ENCODE data around the gene HP.
"Not testable (repeated sequence)": the region's sequence is repeated elsewhere in the genome, so short reads cannot be mapped to it uniquely, and the experiment has no call there.

The HP gene

GRCh38 chr16:72054254-72054847 is at the start of gene HP:
Gene HP, plus strand, starts transcription at chr16:72054505. Its CDS starts 148 bp downstream, at chr16:72054653.
- DNase-seq, result peak; percentile 58

DNA sequence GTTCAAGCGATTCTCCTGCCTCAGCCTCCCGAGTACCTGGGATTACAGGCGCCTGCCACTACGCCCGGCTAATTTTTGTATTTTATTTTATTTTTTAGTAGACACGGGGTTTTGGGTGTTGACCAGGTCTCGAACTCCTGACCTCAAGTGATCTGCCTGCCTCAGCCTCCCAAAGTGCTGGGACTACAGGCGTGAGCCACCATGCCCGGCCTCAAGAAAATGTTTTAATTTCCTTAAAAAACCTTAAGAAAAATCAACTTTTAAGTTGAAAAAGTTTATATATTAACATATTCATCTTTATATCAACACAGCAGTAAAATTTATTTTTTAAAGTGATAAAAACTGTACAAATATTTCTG is 46.3 kb upstream of the HP start:
- not testable (repeated sequence) for DNase-seq

DNA sequence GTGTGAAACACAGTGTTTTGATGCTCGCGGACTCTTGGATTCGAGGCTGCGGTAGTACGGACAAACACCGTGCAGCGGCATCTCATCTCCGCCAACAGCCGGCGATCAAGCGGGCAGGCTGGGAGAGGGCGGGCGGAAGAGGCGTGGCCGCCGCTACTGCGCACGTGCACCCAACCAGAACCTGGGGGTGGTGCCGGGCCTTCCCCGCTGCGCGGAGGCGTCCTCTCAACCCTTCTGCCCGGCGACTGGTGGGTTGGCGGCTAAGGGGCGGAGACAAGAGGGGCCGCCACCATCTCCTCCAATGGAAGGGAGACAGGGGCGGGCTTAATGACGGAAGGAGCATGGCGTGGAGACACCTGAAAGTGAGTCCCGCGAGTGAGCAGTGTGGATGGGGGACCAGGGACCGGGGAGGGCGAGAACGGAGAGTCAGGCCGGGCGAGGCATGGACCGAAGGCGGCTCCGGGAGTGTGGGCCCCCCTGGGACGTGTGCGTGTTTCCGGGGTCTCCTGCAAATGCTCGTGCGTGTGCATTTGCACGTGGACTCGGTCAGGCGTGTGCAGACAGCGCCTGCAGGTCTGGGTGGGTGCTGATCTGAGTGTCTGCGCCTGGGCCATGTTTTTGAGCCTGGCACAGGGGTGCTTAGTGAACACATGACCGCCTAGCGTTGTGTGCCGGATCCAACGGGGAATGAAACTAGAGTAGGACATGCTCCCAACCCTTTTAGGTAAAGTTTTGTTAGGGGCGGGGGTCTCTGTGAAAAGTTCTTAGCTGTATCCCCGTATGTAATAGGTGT is 45.7 kb upstream of the HP start, which contains the start of gene DHODH:
DHODH (plus strand) TSS at position 321 of the 793 bp plus-strand sequence; CDS start at position 342, 21 bp downstream.
- peak; percentile 98 for DNase-seq

DNA sequence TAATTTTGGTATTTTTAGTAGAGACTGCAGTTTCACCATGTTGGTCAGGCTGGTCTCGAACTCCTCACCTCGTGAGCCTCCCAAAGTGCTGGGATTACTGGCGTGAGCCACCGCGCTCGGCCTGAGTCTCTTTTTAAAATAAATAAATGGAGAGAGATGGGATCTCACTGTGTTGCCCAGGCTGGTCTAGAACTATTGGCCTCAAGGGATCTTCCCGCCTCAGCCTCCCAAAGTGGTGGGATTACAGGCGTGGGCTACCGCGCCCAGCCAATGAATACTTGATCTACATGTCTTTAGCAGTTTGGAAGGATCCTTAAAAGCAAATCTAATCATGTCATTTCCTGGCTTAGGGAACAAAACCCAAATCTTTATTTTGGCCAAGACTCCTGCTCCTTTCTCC is 44.5 kb upstream of the HP start:
- DNase-seq, result no peak

- DNase-seq, result no peak
Measured at GRCh38 chr16:72012607-72013006, 41.7 kb upstream of the HP start.

DNA sequence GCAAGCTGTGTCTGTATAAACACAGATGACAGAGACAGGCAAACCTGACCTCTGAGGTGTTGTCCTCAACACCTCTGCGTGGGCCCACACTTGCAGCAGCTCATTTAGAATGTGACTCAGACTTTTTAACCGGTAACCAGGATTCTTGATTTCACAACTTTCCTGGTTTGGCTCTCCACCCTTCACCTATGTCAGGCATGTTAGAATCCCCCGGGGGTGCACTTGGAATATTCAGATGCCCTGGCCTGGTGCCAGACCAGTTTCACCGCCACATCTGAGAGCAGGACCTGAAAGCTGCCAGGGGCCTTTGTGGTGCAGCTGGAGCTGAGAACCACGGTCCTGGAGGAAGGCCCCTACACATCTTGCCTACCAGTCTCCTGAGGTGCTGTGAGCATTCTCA is 40.9 kb upstream of the HP start:
- DNase-seq, result no peak

DNA sequence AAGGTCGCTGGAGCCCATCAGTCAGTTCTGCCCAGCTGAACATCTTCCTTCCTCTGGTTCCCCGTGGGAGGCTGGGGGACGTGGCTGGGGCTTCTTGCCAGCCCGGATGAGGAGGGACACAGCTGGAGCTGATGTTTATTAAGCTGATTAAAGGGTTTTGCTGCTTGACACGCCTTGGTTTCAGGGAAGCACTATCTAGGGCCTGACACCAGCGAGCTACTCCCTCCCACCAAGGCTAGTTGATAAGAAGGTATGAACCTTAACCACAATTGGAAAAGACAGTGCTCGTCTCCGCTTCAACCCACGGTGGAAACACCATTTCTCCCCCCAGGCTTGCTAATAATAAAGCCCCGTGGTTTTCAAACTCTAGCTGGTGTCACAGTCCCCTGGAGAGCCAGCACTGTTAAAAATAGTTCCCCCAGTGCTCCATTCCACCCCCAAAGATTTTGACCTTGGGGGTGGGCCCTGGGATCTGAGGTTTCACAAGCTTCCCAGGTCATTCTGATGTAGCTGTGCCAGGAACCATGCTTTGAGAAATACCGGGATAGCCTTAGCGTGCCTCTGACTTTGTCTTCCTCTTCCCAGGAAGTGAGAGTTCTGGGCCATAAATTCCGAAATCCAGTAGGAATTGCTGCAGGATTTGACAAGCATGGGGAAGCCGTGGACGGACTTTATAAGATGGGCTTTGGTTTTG is 40.3 kb upstream of the HP start:
- no peak for DNase-seq

DNA sequence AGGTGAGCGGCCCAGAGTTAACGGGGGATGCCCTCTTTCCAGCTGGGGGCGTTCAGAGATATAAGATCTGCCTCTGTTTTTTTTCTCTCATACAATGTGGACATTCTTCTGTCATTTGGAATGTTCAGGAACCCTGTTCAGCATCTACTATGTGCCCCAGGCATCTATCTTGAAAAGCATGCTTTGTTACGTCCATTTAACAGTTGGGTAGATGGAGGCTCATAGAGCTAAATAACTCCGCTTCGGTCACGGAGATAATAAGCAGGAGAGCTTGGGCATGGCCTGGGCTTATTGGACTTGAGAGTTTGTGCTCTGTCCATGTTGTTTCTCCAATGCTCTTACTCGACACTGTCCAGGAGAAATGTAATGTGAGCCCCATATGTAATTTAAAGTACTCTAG is 39.6 kb upstream of the HP start:
- DNase-seq, result no peak

DNA sequence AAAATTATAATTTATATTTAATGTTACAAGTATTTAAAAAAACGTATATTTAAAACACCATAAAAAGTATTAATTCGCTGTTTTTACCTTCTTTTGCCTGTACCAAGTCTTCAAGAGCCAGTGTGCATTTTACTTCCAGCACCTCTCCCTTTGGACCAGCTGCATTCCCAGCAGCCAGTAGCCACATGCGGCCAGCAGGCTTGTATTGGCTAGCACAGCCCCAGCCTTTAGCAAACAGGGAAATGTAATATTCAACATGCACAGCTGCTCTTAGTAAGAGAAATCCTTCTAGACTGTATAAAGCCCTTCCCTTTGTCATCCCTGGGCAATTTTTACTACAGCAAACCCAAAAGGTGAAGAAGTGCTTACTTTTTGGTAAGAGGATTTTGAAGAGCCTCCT is 39.2 kb upstream of the HP start:
- DNase-seq, result no peak

GRCh38 chr16:72018470-72018869 is 35.8 kb upstream of the HP start:
- DNase-seq, result no peak

GRCh38 chr16:72021043-72021442 is 33.3 kb upstream of the HP start:
- DNase-seq, result no peak

- DNase-seq, result no peak
Measured at GRCh38 chr16:72022127-72022526, 32.2 kb upstream of the HP start.

GRCh38 chr16:72023962-72024361 is 30.3 kb upstream of the HP start:
- no peak for DNase-seq

DNA sequence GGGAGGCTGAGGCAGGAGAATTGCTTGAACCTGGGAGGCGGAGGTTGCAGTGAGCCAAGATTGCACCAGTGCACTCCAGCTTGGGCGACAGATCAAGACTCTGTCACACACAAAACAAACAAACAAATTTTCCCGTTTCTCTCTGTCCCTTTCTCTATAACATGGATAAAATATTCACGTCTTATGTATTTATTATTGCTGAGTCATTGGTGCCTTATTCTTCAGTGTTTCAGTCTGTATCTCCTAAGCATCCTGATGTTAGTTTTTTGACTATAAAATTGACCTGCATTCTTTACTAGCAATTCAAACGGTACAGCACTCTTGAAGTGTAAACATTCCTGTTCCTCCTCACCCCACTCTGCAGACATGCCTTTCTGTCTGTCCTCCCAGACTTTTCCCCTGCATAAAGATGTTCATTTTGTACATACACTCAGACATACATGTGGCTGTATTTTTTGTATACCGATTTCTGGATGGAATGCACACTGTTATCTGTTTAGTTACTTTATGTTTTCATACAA is 29.4 kb upstream of the HP start:
- DNase-seq, result no peak

DNA sequence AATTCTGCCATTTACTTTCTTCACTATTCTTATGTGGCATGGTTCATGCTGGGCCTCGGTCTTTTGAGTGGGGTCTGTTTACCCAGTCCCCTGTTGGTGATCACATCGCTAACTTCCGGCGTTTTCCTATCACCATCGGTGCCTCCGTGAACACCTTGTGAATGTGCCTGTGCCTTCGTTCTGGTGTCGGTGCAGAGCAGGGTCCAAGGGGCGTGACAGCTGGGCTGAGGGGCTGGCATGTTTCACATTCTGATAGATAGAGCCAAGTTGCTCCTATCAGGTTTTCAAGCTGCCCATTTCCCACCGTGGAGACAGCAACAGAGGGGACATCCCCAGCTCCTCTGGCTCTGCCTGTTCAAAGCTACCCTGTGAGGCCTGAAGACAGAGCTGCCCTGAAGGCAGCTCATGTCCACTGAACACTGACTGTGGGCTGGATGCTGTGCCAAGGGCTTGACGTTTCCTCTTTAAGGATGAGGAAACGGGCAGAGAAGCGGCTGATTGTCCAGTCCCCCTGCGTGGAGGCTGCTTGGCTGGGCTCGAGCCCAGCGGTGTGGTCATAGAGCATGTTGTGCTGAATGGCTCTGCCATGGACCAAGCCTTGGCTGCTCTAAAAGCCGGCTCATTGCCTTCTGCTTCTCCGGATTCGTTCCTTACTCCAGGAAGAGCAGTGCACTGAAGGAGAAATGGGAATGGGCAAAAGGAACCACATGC is 28.7 kb upstream of the HP start:
- DNase-seq, result no peak

- no peak for DNase-seq
Measured at GRCh38 chr16:72027669-72028378, 26.5 kb upstream of the HP start.

- peak; percentile 33 for DNase-seq
Measured at GRCh38 chr16:72029567-72030271, 24.6 kb upstream of the HP start.

DNA sequence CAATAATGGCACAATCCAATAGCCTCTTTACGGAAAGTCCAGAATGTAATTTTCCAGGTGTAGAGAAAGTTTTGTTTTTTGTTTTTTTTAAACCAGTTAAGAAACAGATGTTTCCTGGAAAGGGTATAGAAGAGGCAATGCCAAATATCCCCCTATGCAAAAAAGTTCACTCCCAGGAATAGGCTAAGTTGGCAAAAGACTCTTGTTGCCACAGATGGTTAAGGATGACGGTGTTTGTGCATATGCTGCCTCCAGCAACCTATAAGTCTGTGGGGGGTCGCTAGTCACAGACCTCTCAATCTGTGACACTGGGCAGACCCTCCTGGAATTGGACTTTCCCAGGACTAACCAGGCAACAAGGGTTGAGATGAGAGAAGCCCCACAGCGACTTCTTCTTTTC is 20.9 kb upstream of the HP start:
- DNase-seq, result no peak

DNA sequence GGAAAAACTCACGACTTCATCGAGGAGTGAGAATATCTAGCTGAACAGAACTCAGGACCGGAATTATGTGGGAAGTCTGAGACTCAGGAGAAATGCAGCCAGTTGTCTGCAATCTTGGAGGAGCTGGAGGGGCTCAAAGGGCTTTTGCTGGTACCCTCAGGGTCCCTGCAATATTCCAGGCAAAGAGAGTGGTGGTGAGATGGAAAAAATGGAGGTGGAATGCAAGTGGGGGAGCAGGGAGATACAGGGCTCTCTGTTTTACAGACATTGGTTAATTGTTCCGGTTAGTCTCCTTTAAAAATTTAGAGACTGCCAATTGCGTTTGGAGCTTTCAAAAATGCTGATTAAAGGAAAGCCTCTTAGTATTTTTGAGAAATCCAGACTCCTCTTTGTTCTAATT is 18.2 kb upstream of the HP start:
- no peak for DNase-seq

DNA sequence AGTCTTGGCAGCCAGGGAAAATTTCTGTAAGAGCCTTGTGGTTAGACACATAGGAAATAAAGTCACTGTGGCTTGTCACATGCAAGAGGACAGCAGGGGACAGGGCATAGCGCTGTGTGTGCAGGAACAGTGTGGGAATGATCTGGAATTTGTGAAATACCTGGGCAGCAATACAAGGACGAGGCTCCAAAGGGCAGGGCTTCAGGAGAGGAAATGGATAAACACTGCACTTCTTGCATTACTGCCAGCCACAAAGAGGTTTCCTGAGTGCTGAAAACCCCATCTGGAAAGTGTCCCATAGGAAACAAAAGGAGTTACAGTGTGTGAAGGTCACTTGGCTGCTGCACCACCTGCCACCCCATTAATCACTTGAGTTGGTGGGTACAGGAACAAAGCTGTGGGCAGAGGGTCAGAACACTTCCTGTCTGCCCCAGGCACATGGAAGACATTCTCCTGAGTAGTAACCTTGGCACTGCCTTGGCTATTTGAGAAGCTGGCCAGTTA is 12.1 kb upstream of the HP start:
- DNase-seq, result no peak

GRCh38 chr16:72043058-72043457 is 11.2 kb upstream of the HP start:
- DNase-seq, result no peak

DNA sequence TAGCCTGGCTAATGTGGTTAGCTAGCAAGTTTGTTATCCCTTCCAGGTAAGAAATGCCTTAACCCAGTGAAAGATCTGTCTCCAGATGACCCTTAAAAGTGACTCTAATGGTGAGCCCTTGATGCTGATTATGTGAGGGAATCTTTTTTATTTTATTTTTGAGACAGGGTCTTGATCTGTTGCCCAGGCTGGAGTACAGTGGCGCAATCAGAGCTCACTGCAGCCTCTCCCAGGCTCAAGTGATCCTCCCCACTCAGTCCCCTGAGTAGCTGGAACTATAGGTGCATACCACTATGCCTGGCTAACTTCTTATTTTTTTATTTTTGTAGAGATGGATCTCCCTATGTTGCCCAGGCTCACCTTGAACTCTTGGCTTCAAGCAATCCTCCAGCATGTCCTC is 10.8 kb upstream of the HP start:
- no peak for DNase-seq
